Measurements from ENCODE around the gene SNX9.
"Not testable (repeated sequence)": the region's sequence is repeated elsewhere in the genome, so short reads cannot be mapped to it uniquely, and the experiment has no call there.

The SNX9 gene

DNA sequence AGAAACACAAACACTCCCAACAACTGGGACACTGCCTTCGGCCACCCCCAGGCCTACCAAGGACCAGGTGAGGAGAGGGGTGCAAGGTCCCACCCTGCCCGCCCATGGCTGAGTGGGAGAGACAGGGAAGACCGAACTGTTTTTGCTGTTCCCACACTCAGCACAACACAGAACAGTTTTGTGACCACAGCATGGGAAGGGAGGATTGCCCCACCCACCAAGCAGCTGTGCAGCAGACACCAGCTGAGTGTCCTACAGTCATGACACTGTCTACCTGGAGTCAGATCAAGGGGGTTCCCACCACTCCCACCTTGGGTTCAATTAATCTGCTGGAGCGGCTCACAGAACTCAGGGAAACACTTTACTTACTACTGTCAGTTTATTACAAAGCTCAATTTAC is 73.9 kb downstream of the SNX9 start:
- no peaks in the 10 kb centered on the region for H3K27me3 ChIP-seq (ENCODE audit: control insufficient read depth in 3 of 3, insufficient read depth in 3 of 3, low read depth in 1 of 3, low read length in 3 of 3)
- no peak overlapping the region for H3K4ac ChIP-seq (ENCODE audit: low read length)
- no peak overlapping the region for H3K18ac ChIP-seq (ENCODE audit: low read length)
- no CpG with 5 or more reads among the region's 4 CpGs for WGBS, 2 donors (ENCODE audit: extremely low coverage in 2 of 2, insufficient read length in 2 of 2, insufficient replicate concordance in 1 of 2)
- no peak overlapping the region for H3K4me2 ChIP-seq (ENCODE audit: insufficient read depth, low read length, poor library complexity, severe bottlenecking)
- H2BK15ac ChIP-seq (ENCODE audit: low read length), result no peak overlapping the region
- no peak overlapping the region for H2BK5ac ChIP-seq (ENCODE audit: low read length)
- no peak overlapping the region for H2AK5ac ChIP-seq (ENCODE audit: low read depth, low read length)
- H2BK12ac ChIP-seq (ENCODE audit: low read length), result no peak overlapping the region
- no peak overlapping the region for H2BK120ac ChIP-seq (ENCODE audit: low read depth, low read length)
- no peaks in the 10 kb centered on the region for H3K79me1 ChIP-seq (ENCODE audit: low read depth, low read length)
- no peak overlapping the region for H4K8ac ChIP-seq (ENCODE audit: low read depth, low read length)
- H3K4me3 ChIP-seq (ENCODE audit: low read length in 2 of 2), result no peak overlapping the region
- H3K27ac ChIP-seq (replicated peaks; ENCODE audit: low read length), result no peak overlapping the region
- H2AFZ ChIP-seq (ENCODE audit: low read length), result no peak overlapping the region
- H4K91ac ChIP-seq (ENCODE audit: low read depth, low read length, poor library complexity), result no peak overlapping the region
- H3K36me3 ChIP-seq (replicated peaks in 1 of 2; ENCODE audit: control insufficient read depth in 2 of 2, insufficient read depth in 2 of 2, low read length in 2 of 2), result peaks cover 7 to 33% of the 10 kb centered on the region in 2 donors
- no peaks in the 10 kb centered on the region for H3K9me3 ChIP-seq (replicated peaks in 1 of 2; ENCODE audit: control insufficient read depth in 2 of 2, insufficient read depth in 1 of 2, low read depth in 1 of 2, low read length in 2 of 2)
- H3K14ac ChIP-seq (ENCODE audit: low read length), result no peak overlapping the region
- no peak overlapping the region for H3K9ac ChIP-seq (ENCODE audit: low read depth, low read length, poor library complexity)
- no peak overlapping the region for H3K23ac ChIP-seq (ENCODE audit: low read depth, low read length, poor library complexity)
- no peak for DNase-seq (ENCODE audit: low spot score)
- H3K4me1 ChIP-seq (ENCODE audit: control insufficient read depth in 2 of 2, insufficient read depth in 1 of 2, low read depth in 1 of 2, low read length in 2 of 2), result peaks cover 0 to 5% of the 10 kb centered on the region in 2 donors

DNA sequence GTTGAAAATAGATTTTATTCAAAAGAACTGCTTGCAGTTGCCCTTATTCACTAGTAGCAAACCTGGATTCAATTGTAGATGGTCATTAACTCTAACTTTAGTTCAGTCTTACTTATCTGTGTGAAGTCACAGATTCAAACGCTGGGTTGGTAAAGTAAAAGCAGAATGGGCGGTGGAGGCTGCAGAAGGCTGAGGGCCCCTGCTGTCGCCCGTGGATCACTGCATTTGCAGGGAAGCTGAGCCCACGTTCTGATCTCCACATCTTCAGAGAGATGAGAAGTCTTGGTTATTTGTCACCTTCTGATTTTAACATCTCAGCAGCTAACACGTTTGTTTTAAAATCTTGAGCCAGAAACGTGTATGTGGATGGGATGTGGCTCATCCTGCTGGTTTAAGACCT is 75.1 kb downstream of the SNX9 start:
- no peak overlapping the region for H2AK5ac ChIP-seq (ENCODE audit: low read depth, low read length)
- H3K14ac ChIP-seq (ENCODE audit: low read length), result no peak overlapping the region
- no peak for DNase-seq (ENCODE audit: low spot score)
- no peak overlapping the region for H2BK15ac ChIP-seq (ENCODE audit: low read length)
- no peak overlapping the region for H3K18ac ChIP-seq (ENCODE audit: low read length)
- H2AFZ ChIP-seq (ENCODE audit: low read length), result no peak overlapping the region
- H3K9me3 ChIP-seq (replicated peaks in 1 of 2; ENCODE audit: control insufficient read depth in 2 of 2, insufficient read depth in 1 of 2, low read depth in 1 of 2, low read length in 2 of 2), result no peaks in the 10 kb centered on the region
- H3K27ac ChIP-seq (replicated peaks; ENCODE audit: low read length), result no peak overlapping the region
- peaks cover 0 to 5% of the 10 kb centered on the region in 2 donors for H3K4me1 ChIP-seq (ENCODE audit: control insufficient read depth in 2 of 2, insufficient read depth in 1 of 2, low read depth in 1 of 2, low read length in 2 of 2)
- no CpG with 5 or more reads among the region's 7 CpGs for WGBS, 2 donors (ENCODE audit: extremely low coverage in 2 of 2, insufficient read length in 2 of 2, insufficient replicate concordance in 1 of 2)
- no peak overlapping the region for H2BK12ac ChIP-seq (ENCODE audit: low read length)
- H3K4me2 ChIP-seq (ENCODE audit: insufficient read depth, low read length, poor library complexity, severe bottlenecking), result no peak overlapping the region
- H2BK5ac ChIP-seq (ENCODE audit: low read length), result no peak overlapping the region
- H3K4ac ChIP-seq (ENCODE audit: low read length), result no peak overlapping the region
- no peaks in the 10 kb centered on the region for H3K79me1 ChIP-seq (ENCODE audit: low read depth, low read length)
- H3K9ac ChIP-seq (ENCODE audit: low read depth, low read length, poor library complexity), result no peak overlapping the region
- H3K4me3 ChIP-seq (ENCODE audit: low read length in 2 of 2), result no peak overlapping the region
- no peak overlapping the region for H4K91ac ChIP-seq (ENCODE audit: low read depth, low read length, poor library complexity)
- H2BK120ac ChIP-seq (ENCODE audit: low read depth, low read length), result no peak overlapping the region
- no peak overlapping the region for H3K23ac ChIP-seq (ENCODE audit: low read depth, low read length, poor library complexity)
- no peak overlapping the region for H4K8ac ChIP-seq (ENCODE audit: low read depth, low read length)
- H3K27me3 ChIP-seq (ENCODE audit: control insufficient read depth in 3 of 3, insufficient read depth in 3 of 3, low read depth in 1 of 3, low read length in 3 of 3), result no peaks in the 10 kb centered on the region
- H3K36me3 ChIP-seq (replicated peaks in 1 of 2; ENCODE audit: control insufficient read depth in 2 of 2, insufficient read depth in 2 of 2, low read length in 2 of 2), result peaks cover 6 to 40% of the 10 kb centered on the region in 2 donors

- no peak for DNase-seq (ENCODE audit: low spot score)
- H3K4ac ChIP-seq (ENCODE audit: low read length), result no peak overlapping the region
- no peak overlapping the region for H3K4me3 ChIP-seq (ENCODE audit: low read length in 2 of 2)
- no peak overlapping the region for H2BK12ac ChIP-seq (ENCODE audit: low read length)
- peaks cover 0 to 5% of the 10 kb centered on the region in 2 donors for H3K4me1 ChIP-seq (ENCODE audit: control insufficient read depth in 2 of 2, insufficient read depth in 1 of 2, low read depth in 1 of 2, low read length in 2 of 2)
- no peak overlapping the region for H2BK120ac ChIP-seq (ENCODE audit: low read depth, low read length)
- H3K14ac ChIP-seq (ENCODE audit: low read length), result no peak overlapping the region
- WGBS, 2 donors (ENCODE audit: extremely low coverage in 2 of 2, insufficient read length in 2 of 2, insufficient replicate concordance in 1 of 2), result no CpG with 5 or more reads among the region's 3 CpGs
- H3K9me3 ChIP-seq (replicated peaks in 1 of 2; ENCODE audit: control insufficient read depth in 2 of 2, insufficient read depth in 1 of 2, low read depth in 1 of 2, low read length in 2 of 2), result no peaks in the 10 kb centered on the region
- no peaks in the 10 kb centered on the region for H3K79me1 ChIP-seq (ENCODE audit: low read depth, low read length)
- H3K27me3 ChIP-seq (ENCODE audit: control insufficient read depth in 3 of 3, insufficient read depth in 3 of 3, low read depth in 1 of 3, low read length in 3 of 3), result no peaks in the 10 kb centered on the region
- no peak overlapping the region for H3K4me2 ChIP-seq (ENCODE audit: insufficient read depth, low read length, poor library complexity, severe bottlenecking)
- peaks cover 8 to 43% of the 10 kb centered on the region in 2 donors for H3K36me3 ChIP-seq (replicated peaks in 1 of 2; ENCODE audit: control insufficient read depth in 2 of 2, insufficient read depth in 2 of 2, low read length in 2 of 2)
- no peak overlapping the region for H2AFZ ChIP-seq (ENCODE audit: low read length)
- H3K18ac ChIP-seq (ENCODE audit: low read length), result no peak overlapping the region
- H4K91ac ChIP-seq (ENCODE audit: low read depth, low read length, poor library complexity), result no peak overlapping the region
- no peak overlapping the region for H3K9ac ChIP-seq (ENCODE audit: low read depth, low read length, poor library complexity)
- no peak overlapping the region for H2BK15ac ChIP-seq (ENCODE audit: low read length)
- H2BK5ac ChIP-seq (ENCODE audit: low read length), result no peak overlapping the region
- H2AK5ac ChIP-seq (ENCODE audit: low read depth, low read length), result no peak overlapping the region
- H3K23ac ChIP-seq (ENCODE audit: low read depth, low read length, poor library complexity), result no peak overlapping the region
- H3K27ac ChIP-seq (replicated peaks; ENCODE audit: low read length), result no peak overlapping the region
- no peak overlapping the region for H4K8ac ChIP-seq (ENCODE audit: low read depth, low read length)
Observed at GRCh38 chr6:157898640-157899039, 75.6 kb downstream of the SNX9 start.

GRCh38 chr6:157900262-157900661 is 77.2 kb downstream of the SNX9 start:
- not testable (repeated sequence) for H3K4me3 ChIP-seq (ENCODE audit: low read length in 2 of 2); DNase-seq (ENCODE audit: low spot score); H3K27me3 ChIP-seq (ENCODE audit: control insufficient read depth in 3 of 3, insufficient read depth in 3 of 3, low read depth in 1 of 3, low read length in 3 of 3); H2BK120ac ChIP-seq (ENCODE audit: low read depth, low read length); H4K8ac ChIP-seq (ENCODE audit: low read depth, low read length); H3K4me1 ChIP-seq (ENCODE audit: control insufficient read depth in 2 of 2, insufficient read depth in 1 of 2, low read depth in 1 of 2, low read length in 2 of 2); H3K4me2 ChIP-seq (ENCODE audit: insufficient read depth, low read length, poor library complexity, severe bottlenecking); H3K23ac ChIP-seq (ENCODE audit: low read depth, low read length, poor library complexity); H4K91ac ChIP-seq (ENCODE audit: low read depth, low read length, poor library complexity); H3K27ac ChIP-seq (replicated peaks; ENCODE audit: low read length); H3K9ac ChIP-seq (ENCODE audit: low read depth, low read length, poor library complexity); H2AFZ ChIP-seq (ENCODE audit: low read length); H3K18ac ChIP-seq (ENCODE audit: low read length); H3K4ac ChIP-seq (ENCODE audit: low read length); H2BK12ac ChIP-seq (ENCODE audit: low read length); H2AK5ac ChIP-seq (ENCODE audit: low read depth, low read length); H3K14ac ChIP-seq (ENCODE audit: low read length); H3K9me3 ChIP-seq (replicated peaks in 1 of 2; ENCODE audit: control insufficient read depth in 2 of 2, insufficient read depth in 1 of 2, low read depth in 1 of 2, low read length in 2 of 2); H2BK15ac ChIP-seq (ENCODE audit: low read length); H2BK5ac ChIP-seq (ENCODE audit: low read length); H3K79me1 ChIP-seq (ENCODE audit: low read depth, low read length)
- peaks cover 9 to 51% of the 10 kb centered on the region in 2 donors for H3K36me3 ChIP-seq (replicated peaks in 1 of 2; ENCODE audit: control insufficient read depth in 2 of 2, insufficient read depth in 2 of 2, low read length in 2 of 2)
- WGBS, 2 donors (ENCODE audit: extremely low coverage in 2 of 2, insufficient read length in 2 of 2, insufficient replicate concordance in 1 of 2), result no CpG with 5 or more reads among the region's 11 CpGs

All from neuronal stem cell (in vitro differentiated cells).